ENCODE measurements around the gene GFY. TPM values are rescaled to one million over a fixed set of nuclear protein-coding genes. Genes with fewer than 3 reads are reported as not detected.
A peak's percentile ranks its signal among the peaks of the same experiment; 100 is the strongest.

Gene GFY
- total RNA-seq, 4 donors from 2014 or later = not detected

GRCh38 chr19:49447485-49448431 lies 22.6 kb downstream of the GFY start:
- TF ChIP-seq CTCF (IDR thresholded peaks at IDR 0.05) = no peak
- TF ChIP-seq POLR2A (IDR thresholded peaks at IDR 0.05) = no peak
- intact Hi-C loops (cut with DNase I; ENCODE audit: low total_unique reads) = no loop called here
- H3K4me3 ChIP-seq (ENCODE audit: low read depth, poor library complexity, severe bottlenecking) = no peak overlapping the region
- DNase-seq (ENCODE audit: low spot score in 2 of 2) = no peak
- 68 to 70% methylated on average over 32 of the region's 32 CpGs for WGBS, 2 donors

GRCh38 chr19:49448432-49448786 lies 23.2 kb downstream of the GFY start:
- intact Hi-C loops (cut with DNase I; ENCODE audit: low total_unique reads) = no loop called here
- TF ChIP-seq POLR2A (IDR thresholded peaks at IDR 0.05) (no peak), CTCF (IDR thresholded peaks at IDR 0.05) (no peak)
- WGBS, 2 donors = 89% methylated on average over 6 of the region's 6 CpGs
- no peak overlapping the region for H3K4me3 ChIP-seq (ENCODE audit: low read depth, poor library complexity, severe bottlenecking)
- DNase-seq (ENCODE audit: low spot score in 2 of 2) = no peak

GRCh38 chr19:49450405-49450804 lies 25.2 kb downstream of the GFY start:
- intact Hi-C loops (cut with DNase I; ENCODE audit: low total_unique reads) = no loop called here

GRCh38 chr19:49451430-49452181 lies 26.4 kb downstream of the GFY start, which contains the start of gene PIH1D1:
Gene PIH1D1, minus strand, starts transcription at chr19:49451814. Its CDS starts 240 bp downstream, at chr19:49451574.
- intact Hi-C loops (cut with DNase I; ENCODE audit: low total_unique reads) = no loop called here
- 1 to 2% methylated on average over 42 of the region's 42 CpGs for WGBS, 2 donors
- peak within 1 kb of the TSS; percentile 50 for H3K4me3 ChIP-seq (ENCODE audit: low read depth, poor library complexity, severe bottlenecking)

More at GRCh38 chr19:49450405-49450804, 25.2 kb downstream of the GFY start:
- DNase-seq (ENCODE audit: low spot score in 2 of 2) = no peak
- TF ChIP-seq POLR2A (IDR thresholded peaks at IDR 0.05) = no peak
- no peak for TF ChIP-seq CTCF (IDR thresholded peaks at IDR 0.05)
- WGBS, 2 donors = 83% methylated on average over 7 of the region's 7 CpGs
- H3K4me3 ChIP-seq (ENCODE audit: low read depth, poor library complexity, severe bottlenecking) = no peak overlapping the region

More at GRCh38 chr19:49451430-49452181, 26.4 kb downstream of the GFY start, which contains the start of gene PIH1D1:
- peak; percentile 99 for DNase-seq (ENCODE audit: low spot score in 2 of 2)
- no peak for TF ChIP-seq POLR2A (IDR thresholded peaks at IDR 0.05)
- TF ChIP-seq CTCF (IDR thresholded peaks at IDR 0.05) = no peak

All from lower leg skin (tissue), 4 donors.